Activated T-cell treated with anti-CD3 and anti-CD28 coated beads, Interleukin-2, amount 50 U/mL, for 24 hours (primary cell): ENCODE data around the gene PWWP2B.

Experiments used
- DNase-seq: peaks from one replicate; pipeline ENCODE4 v3.0.0-alpha.2; 2020
- H3K27ac Mint-ChIP-seq: 2 replicates; pipeline ENCODE4 v1.8.0; 2020; ENCODE audit warnings: mild to moderate bottlenecking, mixed read lengths
- H3K27me3 Mint-ChIP-seq: 2 replicates; pipeline ENCODE4 v1.8.0; 2020; ENCODE audit warnings: mixed read lengths
- H3K36me3 Mint-ChIP-seq: 2 replicates; pipeline ENCODE4 v1.8.0; 2020; ENCODE audit warnings: low read depth, mixed read lengths
- H3K4me1 Mint-ChIP-seq: 2 replicates; pipeline ENCODE4 v1.8.0; 2020; ENCODE audit warnings: low read depth, mixed read lengths
- H3K4me3 Mint-ChIP-seq: 2 replicates; pipeline ENCODE4 v1.8.0; 2020; ENCODE audit warnings: mild to moderate bottlenecking, moderate library complexity, mixed read lengths
- H3K9me3 Mint-ChIP-seq: 2 replicates; pipeline ENCODE4 v1.8.0; 2020; ENCODE audit warnings: mixed read lengths

PWWP2B gene

GRCh38 chr10:132400547-132401151 is 3.6 kb downstream of the PWWP2B start:
- Mint-ChIP-seq H3K27ac (no peak overlapping the region), H3K4me3 (no peak overlapping the region)

GRCh38 chr10:132401401-132402118 is 4.6 kb downstream of the PWWP2B start:
- no peaks in the 10 kb centered on the region for H3K9me3 Mint-ChIP-seq
- peaks cover 9% of the 10 kb centered on the region for H3K36me3 Mint-ChIP-seq
- H3K4me3 Mint-ChIP-seq, result no peak overlapping the region
- no peak overlapping the region for H3K27ac Mint-ChIP-seq
- H3K27me3 Mint-ChIP-seq, result no peaks in the 10 kb centered on the region
- H3K4me1 Mint-ChIP-seq, result peaks cover 18% of the 10 kb centered on the region
- DNase-seq, result no peak

More at GRCh38 chr10:132400547-132401151, 3.6 kb downstream of the PWWP2B start:
- Mint-ChIP-seq H3K36me3 (peaks cover 3% of the 10 kb centered on the region), H3K4me1 (peaks cover 18% of the 10 kb centered on the region), H3K9me3 (no peaks in the 10 kb centered on the region), H3K27me3 (no peaks in the 10 kb centered on the region)
- no peak for DNase-seq

- Mint-ChIP-seq H3K27ac (no peak overlapping the region), H3K4me3 (no peak overlapping the region), H3K9me3 (no peaks in the 10 kb centered on the region), H3K27me3 (no peaks in the 10 kb centered on the region), H3K4me1 (peaks cover 17% of the 10 kb centered on the region), H3K36me3 (peaks cover 13% of the 10 kb centered on the region)
- DNase-seq, result no peak
These were observed 5.8 kb downstream of the PWWP2B start for GRCh38 chr10:132402781-132403241.

GRCh38 chr10:132403511-132404168 is 6.6 kb downstream of the PWWP2B start:
- H3K4me3 Mint-ChIP-seq, result no peak overlapping the region
- no peaks in the 10 kb centered on the region for H3K9me3 Mint-ChIP-seq
- H3K27ac Mint-ChIP-seq, result no peak overlapping the region
- H3K36me3 Mint-ChIP-seq, result peaks cover 13% of the 10 kb centered on the region
- no peaks in the 10 kb centered on the region for H3K27me3 Mint-ChIP-seq
- no peak for DNase-seq
- H3K4me1 Mint-ChIP-seq, result peaks cover 16% of the 10 kb centered on the region

GRCh38 chr10:132404169-132404880 is 7.3 kb downstream of the PWWP2B start:
- Mint-ChIP-seq H3K27ac (no peak overlapping the region), H3K27me3 (no peaks in the 10 kb centered on the region), H3K9me3 (no peaks in the 10 kb centered on the region), H3K4me1 (peaks cover 14% of the 10 kb centered on the region), H3K36me3 (peaks cover 13% of the 10 kb centered on the region), H3K4me3 (no peak overlapping the region)
- no peak for DNase-seq

- no peak overlapping the region for H3K4me3 Mint-ChIP-seq
- H3K4me1 Mint-ChIP-seq, result peaks cover 13% of the 10 kb centered on the region
- H3K9me3 Mint-ChIP-seq, result no peaks in the 10 kb centered on the region
- H3K27me3 Mint-ChIP-seq, result no peaks in the 10 kb centered on the region
- H3K27ac Mint-ChIP-seq, result no peak overlapping the region
- DNase-seq, result no peak
- H3K36me3 Mint-ChIP-seq, result peaks cover 13% of the 10 kb centered on the region
These were observed 8.0 kb downstream of the PWWP2B start for GRCh38 chr10:132404911-132405462.

- Mint-ChIP-seq H3K4me1 (peaks cover 13% of the 10 kb centered on the region), H3K27me3 (no peaks in the 10 kb centered on the region), H3K4me3 (no peak overlapping the region), H3K36me3 (peaks cover 13% of the 10 kb centered on the region), H3K9me3 (no peaks in the 10 kb centered on the region), H3K27ac (no peak overlapping the region)
- DNase-seq, result no peak
These were observed 8.5 kb downstream of the PWWP2B start for GRCh38 chr10:132405463-132405991.

GRCh38 chr10:132406181-132406580 is 9.2 kb downstream of the PWWP2B start:
- Mint-ChIP-seq H3K36me3 (peaks cover 13% of the 10 kb centered on the region), H3K4me3 (no peak overlapping the region)

GRCh38 chr10:132406750-132407149 is 9.8 kb downstream of the PWWP2B start:
- Mint-ChIP-seq H3K36me3 (peaks cover 13% of the 10 kb centered on the region), H3K27ac (no peak overlapping the region), H3K4me3 (no peak overlapping the region), H3K27me3 (no peaks in the 10 kb centered on the region), H3K9me3 (no peaks in the 10 kb centered on the region), H3K4me1 (peaks cover 13% of the 10 kb centered on the region)
- no peak for DNase-seq

More at GRCh38 chr10:132406181-132406580, 9.2 kb downstream of the PWWP2B start:
- no peaks in the 10 kb centered on the region for H3K9me3 Mint-ChIP-seq
- DNase-seq, result no peak
- H3K27me3 Mint-ChIP-seq, result no peaks in the 10 kb centered on the region
- no peak overlapping the region for H3K27ac Mint-ChIP-seq
- H3K4me1 Mint-ChIP-seq, result peaks cover 13% of the 10 kb centered on the region

- Mint-ChIP-seq H3K36me3 (peaks cover 13% of the 10 kb centered on the region), H3K4me1 (peaks cover 13% of the 10 kb centered on the region), H3K27ac (no peak overlapping the region), H3K27me3 (no peaks in the 10 kb centered on the region), H3K9me3 (no peaks in the 10 kb centered on the region), H3K4me3 (no peak overlapping the region)
- no peak for DNase-seq
These were observed 10.3 kb downstream of the PWWP2B start for GRCh38 chr10:132407243-132407746.

- Mint-ChIP-seq H3K27ac (peak overlapping the region; percentile 52), H3K4me1 (peaks cover 13% of the 10 kb centered on the region), H3K4me3 (no peak overlapping the region)
These were observed 10.9 kb downstream of the PWWP2B start for GRCh38 chr10:132407846-132408278.

GRCh38 chr10:132408367-132408781 is 11.4 kb downstream of the PWWP2B start:
- no peaks in the 10 kb centered on the region for H3K9me3 Mint-ChIP-seq
- peaks cover 13% of the 10 kb centered on the region for H3K36me3 Mint-ChIP-seq
- H3K27me3 Mint-ChIP-seq, result no peaks in the 10 kb centered on the region
- peak overlapping the region; percentile 52 for H3K27ac Mint-ChIP-seq
- no peak for DNase-seq
- no peak overlapping the region for H3K4me3 Mint-ChIP-seq
- peaks cover 13% of the 10 kb centered on the region for H3K4me1 Mint-ChIP-seq

More at GRCh38 chr10:132407846-132408278, 10.9 kb downstream of the PWWP2B start:
- no peak for DNase-seq
- Mint-ChIP-seq H3K27me3 (no peaks in the 10 kb centered on the region), H3K36me3 (peaks cover 13% of the 10 kb centered on the region), H3K9me3 (no peaks in the 10 kb centered on the region)

GRCh38 chr10:132408823-132409666 is 12.0 kb downstream of the PWWP2B start:
- Mint-ChIP-seq H3K9me3 (no peaks in the 10 kb centered on the region), H3K4me3 (no peak overlapping the region), H3K36me3 (peaks cover 13% of the 10 kb centered on the region), H3K4me1 (peaks cover 13% of the 10 kb centered on the region), H3K27me3 (no peaks in the 10 kb centered on the region), H3K27ac (no peak overlapping the region)
- no peak for DNase-seq
